Measurements from ENCODE around the gene CHI3L2.

The CHI3L2 gene

DNA sequence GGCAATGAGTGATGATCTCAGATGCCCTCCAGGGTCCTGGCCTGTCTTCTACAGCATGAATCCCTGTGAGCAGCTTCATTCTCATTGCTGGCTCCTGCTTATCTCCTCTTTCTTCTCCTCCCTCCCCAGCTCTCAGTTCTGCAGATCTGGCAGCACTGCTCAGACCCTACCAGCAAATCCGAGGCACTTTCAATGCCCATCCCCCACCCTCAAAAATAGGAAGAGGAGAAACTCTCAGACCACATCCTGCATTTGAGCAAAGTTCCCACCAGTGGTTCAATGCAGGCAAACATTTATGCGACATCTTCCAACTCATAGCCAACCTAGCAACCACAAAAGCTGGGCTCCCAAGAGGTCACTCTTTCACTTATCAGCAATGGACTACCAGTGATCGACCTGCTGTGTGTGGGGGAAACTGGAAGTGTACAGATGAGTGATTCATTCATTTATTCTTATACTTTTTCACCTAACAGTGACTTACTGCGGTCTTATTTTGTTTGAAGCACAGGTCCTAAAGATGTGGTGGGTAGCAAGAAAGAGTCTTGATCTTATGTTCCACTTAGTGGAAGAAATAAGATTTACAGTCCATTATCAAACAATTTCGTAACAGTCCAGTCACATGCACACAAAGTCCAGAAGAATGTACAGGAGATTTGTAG is 5.8 kb upstream of the CHI3L2 start:
- no peak for DNase-seq

DNA sequence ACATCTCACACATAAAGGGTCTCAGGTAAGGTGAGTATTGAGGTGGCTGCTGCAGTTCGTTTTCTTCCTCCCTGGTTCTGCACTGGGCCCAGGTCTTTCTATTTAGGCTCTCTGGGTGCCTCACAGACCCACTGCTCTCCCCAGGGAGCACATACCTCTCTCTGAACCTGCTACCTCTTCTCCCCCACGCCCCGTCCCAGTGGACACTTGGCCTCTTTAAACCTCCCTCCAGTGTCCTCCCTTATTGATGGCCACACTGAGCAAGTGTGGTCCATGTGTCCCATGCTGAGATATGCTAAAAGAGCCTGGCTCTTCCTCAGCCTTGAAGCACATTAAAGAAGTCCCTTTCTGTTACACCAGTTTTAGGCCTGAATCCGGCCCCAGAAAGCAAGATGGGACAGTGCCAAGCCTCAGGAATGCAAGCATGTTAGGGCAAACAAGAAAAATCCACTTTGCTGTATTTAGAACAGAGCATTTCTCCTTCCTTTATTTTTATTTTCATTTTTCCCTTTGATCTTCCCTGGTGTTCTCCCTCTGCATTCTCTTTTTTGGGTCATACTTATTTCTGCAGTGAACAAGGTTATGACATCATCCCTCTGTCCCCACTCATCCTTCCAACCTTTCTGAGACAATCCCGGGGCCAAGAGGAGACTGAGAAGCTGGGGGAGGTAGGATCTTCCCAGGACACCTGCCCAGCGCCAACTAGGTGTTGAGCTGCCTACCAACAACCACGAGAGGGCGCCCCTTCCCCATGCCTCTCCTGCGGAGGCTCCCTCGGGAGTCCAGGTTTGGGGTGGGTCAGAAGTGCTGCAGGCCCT is 5.0 kb upstream of the CHI3L2 start:
- DNase-seq: peak; percentile 74

DNA sequence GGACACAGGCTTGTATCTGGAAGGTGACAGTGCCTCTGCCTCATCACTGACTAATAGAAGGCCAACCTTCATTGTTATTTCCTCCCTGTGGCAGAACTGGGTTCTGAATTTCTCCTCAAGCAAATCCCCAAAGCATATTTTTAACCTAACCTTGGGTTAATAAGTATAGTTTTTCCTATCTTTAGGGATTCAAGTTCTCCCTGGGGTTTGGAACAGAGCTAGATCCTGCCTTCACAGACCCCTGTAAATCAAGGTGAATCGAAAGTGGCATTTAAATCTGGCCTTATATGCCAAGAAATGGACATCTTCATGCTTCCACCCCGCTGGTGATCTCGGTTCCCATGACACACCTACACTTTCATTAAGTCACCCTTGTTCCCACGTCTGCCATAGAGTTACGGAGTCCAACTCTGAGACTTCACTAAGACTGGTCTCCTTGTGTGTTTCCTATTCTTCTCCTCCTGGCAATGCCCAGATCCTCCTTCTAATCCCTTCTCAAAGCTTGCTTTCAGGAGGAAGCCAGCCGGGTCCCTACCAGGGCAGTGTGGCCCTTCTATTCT is 4.3 kb upstream of the CHI3L2 start:
- no peak for DNase-seq

DNA sequence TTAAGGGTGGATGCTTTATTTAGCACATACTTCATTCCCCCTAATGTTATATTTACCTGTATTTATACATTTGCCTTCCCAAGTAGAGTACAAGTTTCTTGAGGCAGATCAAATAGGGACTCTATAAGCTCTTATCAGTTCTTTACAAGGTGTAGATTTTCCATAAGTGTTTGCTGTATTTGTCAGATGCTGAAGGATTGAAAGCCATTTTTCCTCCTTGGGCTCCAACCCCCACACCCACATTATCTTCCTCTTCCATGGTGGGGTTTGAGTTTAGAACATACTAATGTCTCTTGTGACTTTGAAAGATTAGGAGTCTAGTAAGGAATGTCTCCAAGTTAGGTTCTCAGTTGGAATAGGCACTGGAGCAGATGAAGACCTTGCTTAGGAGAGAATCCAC is 2.4 kb upstream of the CHI3L2 start:
- no peak for DNase-seq

DNA sequence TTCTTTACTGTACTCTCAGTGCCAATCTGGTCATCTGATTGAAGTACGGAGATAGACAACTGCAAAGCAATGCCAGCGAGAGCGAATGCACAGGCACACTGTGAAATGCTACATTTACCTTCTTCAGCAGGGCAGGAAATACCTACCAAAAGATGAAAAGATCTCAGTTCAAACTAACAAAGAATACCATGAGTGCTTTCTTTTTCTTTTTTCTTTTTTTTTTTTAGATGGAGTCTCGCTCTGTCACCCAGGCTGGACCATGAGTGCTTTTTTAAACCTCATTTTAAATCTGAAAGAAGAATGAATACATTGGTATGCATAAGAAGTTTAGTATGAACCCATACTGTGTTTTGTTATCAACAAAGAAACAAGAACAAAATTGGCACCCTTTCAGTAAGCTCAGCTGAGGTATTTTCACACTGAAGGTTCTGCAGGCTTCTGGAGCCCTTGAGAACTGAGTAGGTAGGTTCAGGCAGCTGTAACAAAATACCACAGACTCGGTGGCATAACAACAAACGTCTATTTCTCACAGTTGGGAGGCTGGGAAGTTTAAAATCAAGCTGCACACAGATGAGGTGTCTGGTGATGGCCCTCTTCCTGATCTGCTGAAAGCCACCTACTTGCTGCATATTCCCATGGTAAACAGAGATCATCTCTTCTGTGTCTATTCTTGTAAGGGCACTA is 1.7 kb upstream of the CHI3L2 start:
- no peak for DNase-seq

DNA sequence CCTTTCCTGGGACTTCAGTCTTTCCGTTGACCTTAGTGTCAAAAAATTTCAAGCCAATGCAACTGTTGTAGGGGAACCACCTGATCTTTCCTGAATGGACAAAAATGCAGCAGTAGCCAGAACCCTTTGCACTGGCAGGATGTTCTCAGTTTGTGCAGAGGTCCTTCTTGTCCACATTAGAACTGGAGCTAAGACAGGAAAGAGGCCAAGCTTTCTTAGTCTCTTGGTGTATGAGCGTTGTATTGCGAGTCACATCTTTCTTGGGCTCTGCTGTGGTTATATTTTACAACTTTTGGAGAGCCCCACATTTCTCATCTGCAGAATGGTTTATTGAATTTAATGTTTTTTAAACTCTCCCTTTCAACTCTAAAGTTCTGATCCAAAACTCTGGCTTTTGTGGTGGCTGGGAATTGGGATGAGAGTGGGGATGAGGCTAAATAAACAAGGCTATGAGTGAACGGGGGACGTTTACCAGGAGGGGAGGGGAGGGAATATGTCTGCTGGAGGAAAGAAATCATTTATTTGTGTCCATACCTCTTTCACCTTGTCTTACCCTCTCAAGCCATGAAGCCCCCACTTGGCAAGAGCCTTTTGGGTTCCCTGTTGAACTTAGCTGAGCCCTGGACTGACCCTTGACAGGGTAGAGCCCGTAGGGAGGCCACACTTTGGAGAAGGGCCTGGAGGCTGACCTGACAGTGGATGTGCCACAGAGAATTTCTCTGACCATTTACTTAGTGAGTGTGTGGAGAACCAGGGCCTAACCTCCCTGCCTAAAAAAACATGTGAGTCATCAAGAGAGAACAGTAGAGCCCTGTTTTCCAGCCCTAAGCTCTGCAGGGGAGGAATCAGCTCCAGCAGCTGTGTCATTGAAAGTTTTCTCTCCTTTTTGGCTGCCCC is 586 bp downstream of the CHI3L2 start:
- no peak for DNase-seq

DNA sequence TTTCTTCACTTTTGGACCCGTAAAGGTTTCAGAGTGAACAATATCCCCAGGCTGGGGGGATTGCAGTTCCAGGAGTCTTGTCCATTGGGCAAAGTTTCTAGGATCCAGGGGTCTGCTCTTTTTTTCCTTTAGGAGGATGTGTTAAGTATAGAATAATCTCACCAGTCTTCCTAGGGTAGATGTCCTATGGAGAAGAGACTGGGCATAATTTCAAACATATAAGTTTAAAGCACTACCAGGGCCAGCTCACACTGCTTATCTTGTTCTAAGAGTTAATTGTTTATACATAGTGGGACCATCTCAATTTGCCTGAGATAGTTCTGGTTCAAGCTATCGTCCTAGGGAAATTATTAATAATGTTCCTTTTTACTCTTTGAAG is 1.2 kb downstream of the CHI3L2 start:
- no peak for DNase-seq

DNA sequence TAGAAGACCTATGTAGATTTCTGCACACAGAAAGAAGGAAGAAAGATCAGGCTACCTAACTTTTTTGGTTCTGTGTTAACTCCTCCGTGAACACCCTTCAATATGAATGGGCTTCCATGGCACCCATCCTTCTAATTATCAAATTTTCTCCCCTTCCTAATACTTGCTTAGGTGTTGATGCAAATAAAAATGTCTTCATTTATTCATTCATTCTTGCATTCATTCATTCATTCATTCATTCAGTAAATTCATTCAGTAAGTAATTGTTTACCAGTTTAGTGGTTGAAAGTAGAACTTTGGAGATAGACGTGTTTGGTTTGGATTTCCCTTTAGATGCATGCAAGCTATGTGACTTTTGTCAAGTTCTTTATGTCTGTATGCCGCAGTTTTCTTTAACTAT is 4.6 kb downstream of the CHI3L2 start:
- no peak for DNase-seq

DNA sequence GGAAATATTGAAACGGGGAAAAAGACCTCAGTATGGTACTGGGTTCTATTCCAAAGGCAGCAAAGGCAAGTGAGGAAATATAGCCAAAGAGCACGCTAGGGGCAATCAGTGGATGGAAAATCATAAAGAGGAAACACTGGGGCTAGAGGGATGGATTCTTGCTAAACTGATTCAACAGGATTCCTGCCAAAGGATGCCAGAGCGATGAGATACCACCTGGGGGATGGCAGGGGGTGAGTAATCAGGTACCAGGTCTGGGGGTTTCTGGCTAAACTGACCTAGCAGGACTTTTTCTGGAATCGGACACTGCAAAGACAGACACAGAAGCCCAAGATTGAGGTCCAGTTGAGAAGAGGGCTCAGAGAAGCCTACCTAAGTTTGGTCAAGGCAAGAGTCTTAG is 6.7 kb downstream of the CHI3L2 start:
- DNase-seq: no peak

DNA sequence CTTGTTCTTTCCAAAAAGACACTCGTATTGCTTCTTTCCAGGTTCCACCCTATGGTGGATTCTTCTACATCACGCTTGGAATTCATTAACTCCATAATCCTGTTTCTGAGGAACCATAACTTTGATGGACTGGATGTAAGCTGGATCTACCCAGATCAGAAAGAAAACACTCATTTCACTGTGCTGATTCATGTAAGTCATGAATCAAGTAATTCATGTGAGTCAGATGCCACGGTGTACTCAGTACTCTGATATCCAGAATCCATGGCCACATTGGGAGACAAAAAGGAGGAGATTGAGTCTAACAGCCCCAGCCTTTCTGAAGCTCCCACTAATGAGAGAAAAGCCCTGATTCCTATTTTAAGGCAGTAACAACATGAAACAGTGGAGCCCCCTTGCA is 7.4 kb downstream of the CHI3L2 start:
- no peak for DNase-seq

DNA sequence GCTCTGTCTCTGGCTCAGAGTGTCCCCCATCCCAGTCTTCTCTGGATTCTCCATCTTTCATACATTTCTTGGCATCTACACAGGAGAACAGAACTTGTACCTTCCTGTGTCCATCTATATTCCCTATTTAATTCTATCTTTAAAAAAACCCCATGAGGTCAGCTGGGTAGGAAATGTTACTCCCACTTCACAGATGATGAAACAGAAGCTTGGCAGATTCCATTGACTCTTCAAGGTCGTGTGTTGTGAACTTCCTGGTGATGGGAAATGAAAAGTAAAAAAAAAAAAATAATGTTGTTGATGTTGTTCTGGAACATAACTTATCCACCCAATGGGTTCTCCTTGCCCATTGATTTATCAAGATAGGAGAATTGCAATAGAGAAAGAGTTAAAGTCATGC is 8.9 kb downstream of the CHI3L2 start:
- DNase-seq: no peak

DNA sequence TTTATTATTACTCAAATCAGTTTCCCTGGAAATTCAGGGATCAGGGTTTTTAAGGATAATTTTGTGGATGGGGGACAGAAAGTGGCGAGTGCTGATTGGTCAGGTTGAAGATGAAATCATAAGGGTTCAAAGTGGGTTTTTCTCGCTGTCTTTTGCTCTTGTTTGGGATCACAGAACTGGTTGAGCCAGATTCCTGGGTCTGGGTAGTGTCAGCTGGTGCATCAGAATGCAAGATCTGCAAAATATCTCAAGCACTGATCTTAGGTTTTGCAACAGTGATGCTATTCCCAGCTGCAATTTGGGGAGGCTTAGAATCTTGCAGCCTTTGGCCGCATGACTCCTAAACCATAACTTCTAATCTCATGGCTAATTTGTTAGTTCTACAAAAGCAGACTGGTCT is 9.3 kb downstream of the CHI3L2 start:
- no peak for DNase-seq

DNA sequence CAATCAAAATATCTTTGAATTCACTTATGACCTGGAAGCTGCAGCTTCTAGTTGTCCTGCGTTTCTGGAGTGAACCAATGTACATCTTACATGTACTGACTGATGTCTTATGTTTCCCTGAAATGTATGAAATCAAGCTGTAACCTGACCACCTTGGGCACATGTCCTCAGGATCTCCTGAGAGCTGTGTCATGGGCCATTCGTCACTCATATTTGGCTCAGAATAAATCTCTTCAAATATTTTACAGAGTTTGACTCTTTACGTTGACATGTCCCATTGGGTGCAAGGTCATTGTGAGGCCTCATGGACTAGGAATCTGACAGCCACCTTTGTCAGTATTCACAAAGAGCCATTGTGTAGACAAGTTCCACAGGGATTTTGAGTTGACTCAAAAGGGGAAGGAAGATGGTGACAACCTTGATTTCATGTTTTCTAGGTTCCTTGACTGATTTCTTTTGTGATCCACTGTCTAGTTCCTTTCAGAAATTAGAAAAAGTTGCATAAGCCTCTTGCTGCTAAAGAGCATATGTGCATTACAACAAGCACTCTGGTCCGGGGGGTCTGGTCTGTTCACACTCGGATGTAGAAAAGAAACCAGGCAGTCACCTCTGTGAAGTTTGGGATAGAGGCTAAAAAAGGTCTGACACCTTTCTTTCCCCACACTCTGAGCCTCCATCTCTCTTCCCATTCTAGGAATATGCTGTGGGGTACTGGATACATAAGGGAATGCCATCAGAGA is 10.7 kb downstream of the CHI3L2 start:
- DNase-seq: no peak

DNA sequence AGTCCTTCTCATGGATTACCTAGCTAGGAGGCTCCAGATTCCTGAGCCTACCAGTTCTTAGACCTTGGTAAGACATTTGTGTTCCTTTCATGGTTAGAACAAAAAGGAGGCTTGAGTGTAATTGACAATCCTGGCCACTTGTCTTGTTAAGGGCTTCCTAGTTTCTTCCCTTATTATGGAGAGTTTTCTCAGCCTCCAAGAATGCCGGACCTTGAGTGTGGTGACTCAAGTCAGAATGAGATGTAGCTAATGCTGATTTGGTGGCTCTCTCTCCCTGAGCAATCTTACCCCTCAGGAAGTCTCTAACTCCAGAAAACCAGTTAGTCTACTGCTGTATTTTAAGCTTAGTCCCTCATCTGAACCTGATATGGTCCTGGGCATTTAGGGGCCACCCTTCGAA is 14.3 kb downstream of the CHI3L2 start:
- DNase-seq: no peak

DNA sequence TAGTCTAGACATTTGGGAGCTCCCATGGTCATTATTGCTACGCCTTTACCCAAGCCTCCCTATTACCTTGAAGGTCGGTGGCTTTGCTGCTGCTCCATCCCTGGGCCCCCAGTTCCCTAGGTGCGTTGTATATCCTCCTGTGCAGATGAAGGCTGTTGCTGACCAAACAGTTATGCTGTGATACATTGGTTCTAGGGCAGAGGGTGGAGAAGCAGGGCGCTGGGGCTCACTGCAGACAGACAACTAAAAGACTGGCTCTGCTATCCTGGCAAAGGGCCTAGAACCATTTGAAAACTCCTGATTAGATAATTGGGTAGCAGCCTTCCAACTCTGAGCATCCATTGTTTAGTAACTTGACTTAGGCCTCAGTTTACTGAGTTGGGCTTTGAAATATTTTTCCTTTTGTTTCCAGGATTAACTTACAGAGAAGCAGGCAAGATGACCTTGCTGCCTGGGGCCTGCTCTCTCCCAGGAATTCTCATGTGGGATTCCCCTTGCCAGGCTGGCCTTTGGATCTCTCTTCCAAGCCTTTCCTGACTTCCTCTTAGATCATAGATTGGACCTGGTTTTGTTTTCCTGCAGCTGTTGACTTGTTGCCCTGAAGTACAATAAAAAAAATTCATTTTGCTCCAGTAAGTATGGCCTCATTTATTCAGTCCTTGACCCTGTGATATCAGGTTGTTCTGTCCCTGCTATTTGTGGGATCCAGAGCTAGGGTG is 15.5 kb downstream of the CHI3L2 start:
- DNase-seq: no peak

DNA sequence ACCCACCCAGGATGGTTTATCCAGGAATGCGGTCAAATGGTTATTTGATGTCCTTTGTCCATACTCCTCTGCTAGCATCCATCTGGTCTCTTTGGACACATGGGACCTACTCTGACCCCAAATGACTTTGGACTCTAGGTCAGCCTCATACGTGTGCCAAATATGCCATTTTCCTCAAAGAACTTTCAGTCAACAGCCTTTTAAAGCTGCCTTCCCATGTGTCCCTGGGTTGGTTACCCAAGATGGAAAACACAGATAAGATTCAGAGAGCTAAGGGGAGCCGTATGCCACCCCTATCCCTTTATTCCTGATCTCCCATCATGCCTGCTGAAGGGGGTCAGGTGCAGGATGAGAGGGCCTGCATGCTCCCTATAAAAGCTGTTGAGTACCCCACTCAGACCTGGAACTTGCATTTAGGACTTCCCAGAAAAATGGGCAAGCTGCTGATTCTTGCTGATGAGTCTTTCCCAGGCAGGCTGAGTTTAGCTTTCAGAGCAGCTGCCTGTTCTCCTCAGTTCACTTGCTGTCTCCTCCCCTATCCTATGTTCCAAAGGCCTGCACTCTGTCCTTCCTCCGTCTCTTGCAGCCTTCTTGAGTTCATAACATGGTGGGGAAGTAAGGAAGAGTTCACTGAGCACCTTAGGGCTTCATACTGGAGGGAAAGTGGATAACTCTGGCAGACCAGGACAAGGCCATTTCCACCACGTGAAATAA is 19.8 kb downstream of the CHI3L2 start:
- no peak for DNase-seq

DNA sequence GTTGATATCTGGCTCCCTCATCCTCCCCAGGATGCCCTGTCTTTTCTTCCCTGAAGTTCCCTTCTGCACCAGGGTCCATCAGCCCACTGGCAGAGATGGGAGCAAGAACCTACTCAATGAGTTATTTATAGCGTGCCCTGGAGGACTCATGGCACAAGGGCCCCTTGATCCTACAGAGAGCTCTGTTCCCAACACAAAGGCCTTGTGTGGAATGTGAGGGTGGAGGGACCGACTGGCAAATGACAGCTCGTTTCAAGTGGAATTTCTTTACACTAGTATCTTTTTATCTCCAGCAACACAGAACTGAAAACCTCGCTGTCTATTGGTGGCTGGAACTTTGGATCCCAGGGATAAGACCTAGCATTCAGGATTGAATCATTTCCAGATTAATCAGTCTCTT is 22.4 kb downstream of the CHI3L2 start:
- DNase-seq: no peak

DNA sequence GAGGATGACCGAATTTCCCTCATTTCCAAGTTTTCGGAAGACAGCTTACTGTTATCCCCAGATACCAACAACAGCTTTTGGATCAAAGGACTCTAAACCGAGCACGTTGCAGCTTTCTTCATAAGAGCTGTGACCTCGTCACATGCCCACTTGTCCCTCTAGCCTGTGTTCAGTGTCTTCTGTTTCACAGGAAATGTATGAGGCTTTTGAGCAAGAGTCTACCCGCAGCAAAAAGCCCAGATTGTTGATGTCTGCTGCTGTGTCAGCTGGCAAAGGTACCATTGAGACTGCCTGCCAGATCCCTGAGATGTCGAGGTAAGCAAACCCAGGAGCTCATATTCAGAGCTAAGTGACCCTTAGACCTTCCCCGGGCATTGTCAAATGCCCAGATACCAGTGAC is 24.1 kb downstream of the CHI3L2 start:
- no peak for DNase-seq

DNA sequence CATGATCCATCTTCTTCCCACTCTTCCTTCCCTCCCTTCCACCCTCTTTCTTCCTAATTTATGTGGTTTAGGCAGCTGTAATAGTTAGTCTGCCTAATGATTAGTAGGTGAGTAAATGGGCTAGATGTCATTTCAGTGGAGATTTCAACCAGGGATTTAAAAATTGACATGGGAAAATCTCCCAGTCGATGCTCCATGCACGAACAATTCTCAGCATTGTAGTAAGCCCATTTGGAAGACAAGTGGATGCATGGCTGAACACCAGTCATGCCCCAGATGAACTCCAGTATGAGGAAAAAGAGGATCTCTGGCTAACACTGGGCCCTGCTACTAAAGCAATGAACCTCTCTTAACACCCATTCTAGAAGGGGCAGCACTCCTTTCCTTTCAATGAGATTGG is 25.3 kb downstream of the CHI3L2 start:
- DNase-seq: no peak

DNA sequence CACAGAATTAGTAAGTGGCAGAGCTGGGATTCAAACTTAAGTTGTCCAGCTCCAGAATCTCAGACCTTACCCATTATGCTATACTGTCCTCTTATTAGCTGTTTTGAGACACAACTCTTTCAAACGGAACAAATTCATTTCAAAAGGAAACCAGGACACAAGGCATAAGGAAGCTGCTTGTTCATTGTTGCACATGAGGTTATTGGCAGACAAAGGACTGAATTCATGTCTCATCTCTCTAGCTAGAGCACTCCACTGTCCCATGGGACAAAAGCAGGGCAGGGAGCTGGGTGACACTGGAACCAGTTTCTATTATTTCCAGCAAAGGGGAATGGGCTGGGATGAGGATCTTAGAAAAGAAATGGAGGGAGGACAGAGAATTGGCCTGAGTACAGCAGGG is 26.4 kb downstream of the CHI3L2 start:
- DNase-seq: no peak

All from stimulated activated CD4-positive, alpha-beta T cell treated with anti-CD3 and anti-CD28 coated beads, Interleukin-4, amount 100 ng/mL, for 1 hour (primary cell).